HepG2 (cell line): ENCODE results near the gene TSEN34. TPM values are rescaled to one million over a fixed set of nuclear protein-coding genes. Genes with fewer than 3 reads are reported as not detected.

Experiments
- DR1 ChIP-seq: sonication (generic); formaldehyde crosslinking; IDR thresholded peaks from 2 replicates; pipeline ENCODE4 v1.8.0; 2021; ENCODE audit warnings: mild to moderate bottlenecking, missing genetic modification reagents, inconsistent platforms
- FOXC1 ChIP-seq: sonication (generic); formaldehyde crosslinking; IDR thresholded peaks from 2 replicates; pipeline ENCODE4 v1.8.0; 2022; ENCODE audit warnings: mild to moderate bottlenecking, missing genetic modification reagents, borderline replicate concordance
- KMT2B ChIP-seq: IDR thresholded peaks from 2 replicates; pipeline ENCODE4 v1.6.1; 2016; ENCODE audit warnings: missing genetic modification reagents, missing compliant biosample characterization
- MTA3 ChIP-seq: sonication (generic); formaldehyde crosslinking; IDR thresholded peaks from 2 replicates; pipeline ENCODE4 v1.4.0; 2020; ENCODE audit warnings: missing genetic modification reagents
- PHF5A ChIP-seq: IDR thresholded peaks from one replicate; pipeline ENCODE4 v1.6.1; 2018; ENCODE audit warnings: low read depth, missing genetic modification reagents; ENCODE audit not compliant: unreplicated experiment
- TBX3 ChIP-seq: fragments of 450-650 bp; IDR thresholded peaks from 2 replicates; pipeline ENCODE4 v1.6.1; 2017; ENCODE audit warnings: antibody characterized with exemption, mild to moderate bottlenecking, inconsistent platforms, borderline replicate concordance
- ZBTB7B ChIP-seq: sonication (generic); formaldehyde crosslinking; IDR thresholded peaks from 2 replicates; pipeline ENCODE4 v1.4.0; 2020; ENCODE audit warnings: missing genetic modification reagents
- ZFX ChIP-seq: sonication (generic); formaldehyde crosslinking; IDR thresholded peaks from 2 replicates; pipeline ENCODE4 v1.4.0; 2020; ENCODE audit warnings: mild to moderate bottlenecking, low read depth, missing genetic modification reagents, moderate library complexity
- ZNF207 ChIP-seq: fragments of 450-650 bp; IDR thresholded peaks from 2 replicates; pipeline ENCODE4 v1.6.1; 2016; ENCODE audit warnings: antibody characterized with exemption, borderline replicate concordance
- ZNF572 ChIP-seq: sonication (generic); formaldehyde crosslinking; IDR thresholded peaks from 2 replicates; pipeline ENCODE4 v1.5.1; 2020; ENCODE audit warnings: mild to moderate bottlenecking, missing genetic modification reagents
- polyA plus RNA-seq, 8 experiments: library from polyadenylated mRNA; depleted of rRNA in 3 of 8; stranded (reverse) in 7 of 8; unstranded in 1 of 8; fragments of >200 nt; fragmentation: Illumina TruSeq in 4 of 8; extraction: Trizol in 4 of 8; gene quantifications; 2 replicates each; pipeline versions ENCODE4 v1.2.1 to v1.2.3, GENCODE V29; 2011 to 2016; ENCODE audit warnings: low read depth in 4 of 8, missing spikeins in 1 of 8, mixed read lengths in 1 of 8; ENCODE audit not compliant: insufficient read depth in 1 of 8
- total RNA-seq, 5 experiments: library from RNA; depleted of rRNA; stranded (reverse); fragments of >200 nt; fragmentation: Illumina TruSeq; extraction: Trizol; gene quantifications; 2 replicates each; pipeline ENCODE4 v1.2.3, GENCODE V29; 2016; ENCODE audit warnings: low read depth in 1 of 5
- TF ChIP-seq, protein P1 (sequence below): sonication (generic); formaldehyde crosslinking; conservative IDR thresholded peaks from 2 replicates; pipeline ENCODE4 v1.4.0; 2020; ENCODE audit warnings: missing genetic modification reagents
- TF ChIP-seq, protein P2 (sequence below): sonication (generic); formaldehyde crosslinking; IDR thresholded peaks from 2 replicates; pipeline ENCODE4 v1.5.0; 2020; ENCODE audit warnings: mild to moderate bottlenecking, missing genetic modification reagents, borderline replicate concordance
- TF ChIP-seq, protein P3 (sequence below): sonication (generic); formaldehyde crosslinking; IDR thresholded peaks from 2 replicates; pipeline ENCODE4 v1.4.0; 2020; ENCODE audit warnings: missing genetic modification reagents
- TF ChIP-seq, protein P4 (sequence below): sonication (generic); formaldehyde crosslinking; IDR thresholded peaks from 2 replicates; pipeline ENCODE4 v1.4.0; 2020; ENCODE audit warnings: missing genetic modification reagents
- TF ChIP-seq, protein P5 (sequence below): IDR thresholded peaks from 2 replicates; pipeline ENCODE4 v1.6.1; 2016; ENCODE audit warnings: mild to moderate bottlenecking

Gene TSEN34
- total and polyA plus RNA-seq, 2 of the 13 experiments (the other 11 are each of a cell fraction or from before 2014, with no cell fraction given): 55.1 to 65.4 TPM

DNA sequence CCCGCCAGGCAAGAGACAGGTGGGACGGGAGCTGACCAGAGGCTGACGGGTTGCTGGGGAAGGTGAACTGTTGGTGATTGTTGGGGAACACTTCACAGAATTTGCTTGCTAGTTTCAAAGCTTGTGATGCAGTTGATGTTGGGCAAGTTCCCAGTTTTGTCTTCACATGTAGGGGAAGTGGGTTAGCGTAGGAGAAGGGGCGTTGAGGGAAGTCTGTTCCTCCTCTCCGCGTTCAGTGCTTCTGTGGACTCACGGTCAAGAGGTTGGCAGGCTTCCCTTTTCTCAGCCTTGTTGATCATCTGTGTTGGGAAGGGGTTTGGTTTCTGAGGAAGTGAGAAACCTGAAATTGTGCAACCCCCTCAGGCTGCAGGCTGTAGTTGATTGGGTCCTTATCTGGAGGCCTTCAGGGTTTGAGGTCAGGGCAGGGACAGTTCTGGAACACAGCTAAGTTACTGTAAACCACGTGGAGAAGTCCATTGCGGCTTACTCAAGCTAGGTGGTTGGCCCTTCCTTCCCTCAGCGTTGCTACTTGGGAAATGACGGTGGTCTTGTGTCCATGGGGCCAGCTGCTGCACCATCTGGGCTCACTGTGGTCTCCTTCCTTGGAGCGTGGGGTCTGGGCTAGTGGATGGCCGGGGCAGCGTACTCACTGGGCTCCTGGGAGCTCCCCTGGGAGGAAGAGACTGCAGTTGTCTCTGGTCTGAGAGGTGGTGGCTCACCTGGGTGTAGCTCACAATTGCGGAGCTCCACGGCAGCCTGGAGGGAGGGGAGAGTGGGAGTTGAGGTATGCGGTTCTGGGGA, 17.1 kb downstream of the TSEN34 start (continued):
- TF ChIP-seq, protein P1, sequence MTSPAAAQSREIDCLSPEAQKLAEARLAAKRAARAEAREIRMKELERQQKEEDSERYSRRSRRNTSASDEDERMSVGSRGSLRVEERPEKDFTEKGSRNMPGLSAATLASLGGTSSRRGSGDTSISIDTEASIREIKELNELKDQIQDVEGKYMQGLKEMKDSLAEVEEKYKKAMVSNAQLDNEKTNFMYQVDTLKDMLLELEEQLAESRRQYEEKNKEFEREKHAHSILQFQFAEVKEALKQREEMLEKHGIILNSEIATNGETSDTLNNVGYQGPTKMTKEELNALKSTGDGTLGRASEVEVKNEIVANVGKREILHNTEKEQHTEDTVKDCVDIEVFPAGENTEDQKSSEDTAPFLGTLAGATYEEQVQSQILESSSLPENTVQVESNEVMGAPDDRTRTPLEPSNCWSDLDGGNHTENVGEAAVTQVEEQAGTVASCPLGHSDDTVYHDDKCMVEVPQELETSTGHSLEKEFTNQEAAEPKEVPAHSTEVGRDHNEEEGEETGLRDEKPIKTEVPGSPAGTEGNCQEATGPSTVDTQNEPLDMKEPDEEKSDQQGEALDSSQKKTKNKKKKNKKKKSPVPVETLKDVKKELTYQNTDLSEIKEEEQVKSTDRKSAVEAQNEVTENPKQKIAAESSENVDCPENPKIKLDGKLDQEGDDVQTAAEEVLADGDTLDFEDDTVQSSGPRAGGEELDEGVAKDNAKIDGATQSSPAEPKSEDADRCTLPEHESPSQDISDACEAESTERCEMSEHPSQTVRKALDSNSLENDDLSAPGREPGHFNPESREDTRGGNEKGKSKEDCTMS (CRISPR knock-in tag): no peak
- TF ChIP-seq KMT2B (CRISPR knock-in tag) (peak; percentile 25; the same call in 1 of the 2 replicates), FOXC1 (CRISPR knock-in tag) (no peak), ZNF572 (CRISPR knock-in tag) (no peak), MTA3 (CRISPR knock-in tag) (no peak), PHF5A (CRISPR knock-in tag) (no peak), TBX3 (no peak), DR1 (CRISPR knock-in tag) (no peak; the same call in 1 of the 2 replicates), ZNF207 (no peak), ZBTB7B (CRISPR knock-in tag) (no peak), ZFX (CRISPR knock-in tag) (no peak; the same call in 1 of the 2 replicates)
- TF ChIP-seq, protein P2, sequence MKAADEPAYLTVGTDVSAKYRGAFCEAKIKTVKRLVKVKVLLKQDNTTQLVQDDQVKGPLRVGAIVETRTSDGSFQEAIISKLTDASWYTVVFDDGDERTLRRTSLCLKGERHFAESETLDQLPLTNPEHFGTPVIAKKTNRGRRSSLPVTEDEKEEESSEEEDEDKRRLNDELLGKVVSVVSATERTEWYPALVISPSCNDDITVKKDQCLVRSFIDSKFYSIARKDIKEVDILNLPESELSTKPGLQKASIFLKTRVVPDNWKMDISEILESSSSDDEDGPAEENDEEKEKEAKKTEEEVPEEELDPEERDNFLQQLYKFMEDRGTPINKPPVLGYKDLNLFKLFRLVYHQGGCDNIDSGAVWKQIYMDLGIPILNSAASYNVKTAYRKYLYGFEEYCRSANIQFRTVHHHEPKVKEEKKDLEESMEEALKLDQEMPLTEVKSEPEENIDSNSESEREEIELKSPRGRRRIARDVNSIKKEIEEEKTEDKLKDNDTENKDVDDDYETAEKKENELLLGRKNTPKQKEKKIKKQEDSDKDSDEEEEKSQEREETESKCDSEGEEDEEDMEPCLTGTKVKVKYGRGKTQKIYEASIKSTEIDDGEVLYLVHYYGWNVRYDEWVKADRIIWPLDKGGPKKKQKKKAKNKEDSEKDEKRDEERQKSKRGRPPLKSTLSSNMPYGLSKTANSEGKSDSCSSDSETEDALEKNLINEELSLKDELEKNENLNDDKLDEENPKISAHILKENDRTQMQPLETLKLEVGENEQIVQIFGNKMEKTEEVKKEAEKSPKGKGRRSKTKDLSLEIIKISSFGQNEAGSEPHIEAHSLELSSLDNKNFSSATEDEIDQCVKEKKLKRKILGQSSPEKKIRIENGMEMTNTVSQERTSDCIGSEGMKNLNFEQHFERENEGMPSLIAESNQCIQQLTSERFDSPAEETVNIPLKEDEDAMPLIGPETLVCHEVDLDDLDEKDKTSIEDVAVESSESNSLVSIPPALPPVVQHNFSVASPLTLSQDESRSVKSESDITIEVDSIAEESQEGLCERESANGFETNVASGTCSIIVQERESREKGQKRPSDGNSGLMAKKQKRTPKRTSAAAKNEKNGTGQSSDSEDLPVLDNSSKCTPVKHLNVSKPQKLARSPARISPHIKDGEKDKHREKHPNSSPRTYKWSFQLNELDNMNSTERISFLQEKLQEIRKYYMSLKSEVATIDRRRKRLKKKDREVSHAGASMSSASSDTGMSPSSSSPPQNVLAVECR: peak; percentile 39; the same call in 1 of the 2 replicates
- TF ChIP-seq, protein P3, sequence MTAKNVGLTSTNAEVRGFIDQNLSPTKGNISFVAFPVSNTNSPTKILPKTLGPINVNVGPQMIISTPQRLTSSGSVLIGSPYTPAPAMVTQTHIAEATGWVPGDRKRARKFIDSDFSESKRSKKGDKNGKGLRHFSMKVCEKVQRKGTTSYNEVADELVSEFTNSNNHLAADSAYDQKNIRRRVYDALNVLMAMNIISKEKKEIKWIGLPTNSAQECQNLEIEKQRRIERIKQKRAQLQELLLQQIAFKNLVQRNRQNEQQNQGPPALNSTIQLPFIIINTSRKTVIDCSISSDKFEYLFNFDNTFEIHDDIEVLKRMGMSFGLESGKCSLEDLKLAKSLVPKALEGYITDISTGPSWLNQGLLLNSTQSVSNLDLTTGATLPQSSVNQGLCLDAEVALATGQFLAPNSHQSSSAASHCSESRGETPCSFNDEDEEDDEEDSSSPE: no peak
- TF ChIP-seq, protein P4, sequence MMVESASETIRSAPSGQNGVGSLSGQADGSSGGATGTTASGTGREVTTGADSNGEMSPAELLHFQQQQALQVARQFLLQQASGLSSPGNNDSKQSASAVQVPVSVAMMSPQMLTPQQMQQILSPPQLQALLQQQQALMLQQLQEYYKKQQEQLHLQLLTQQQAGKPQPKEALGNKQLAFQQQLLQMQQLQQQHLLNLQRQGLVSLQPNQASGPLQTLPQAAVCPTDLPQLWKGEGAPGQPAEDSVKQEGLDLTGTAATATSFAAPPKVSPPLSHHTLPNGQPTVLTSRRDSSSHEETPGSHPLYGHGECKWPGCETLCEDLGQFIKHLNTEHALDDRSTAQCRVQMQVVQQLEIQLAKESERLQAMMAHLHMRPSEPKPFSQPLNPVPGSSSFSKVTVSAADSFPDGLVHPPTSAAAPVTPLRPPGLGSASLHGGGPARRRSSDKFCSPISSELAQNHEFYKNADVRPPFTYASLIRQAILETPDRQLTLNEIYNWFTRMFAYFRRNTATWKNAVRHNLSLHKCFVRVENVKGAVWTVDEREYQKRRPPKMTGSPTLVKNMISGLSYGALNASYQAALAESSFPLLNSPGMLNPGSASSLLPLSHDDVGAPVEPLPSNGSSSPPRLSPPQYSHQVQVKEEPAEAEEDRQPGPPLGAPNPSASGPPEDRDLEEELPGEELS (CRISPR knock-in tag): no peak
- TF ChIP-seq, protein P5, sequence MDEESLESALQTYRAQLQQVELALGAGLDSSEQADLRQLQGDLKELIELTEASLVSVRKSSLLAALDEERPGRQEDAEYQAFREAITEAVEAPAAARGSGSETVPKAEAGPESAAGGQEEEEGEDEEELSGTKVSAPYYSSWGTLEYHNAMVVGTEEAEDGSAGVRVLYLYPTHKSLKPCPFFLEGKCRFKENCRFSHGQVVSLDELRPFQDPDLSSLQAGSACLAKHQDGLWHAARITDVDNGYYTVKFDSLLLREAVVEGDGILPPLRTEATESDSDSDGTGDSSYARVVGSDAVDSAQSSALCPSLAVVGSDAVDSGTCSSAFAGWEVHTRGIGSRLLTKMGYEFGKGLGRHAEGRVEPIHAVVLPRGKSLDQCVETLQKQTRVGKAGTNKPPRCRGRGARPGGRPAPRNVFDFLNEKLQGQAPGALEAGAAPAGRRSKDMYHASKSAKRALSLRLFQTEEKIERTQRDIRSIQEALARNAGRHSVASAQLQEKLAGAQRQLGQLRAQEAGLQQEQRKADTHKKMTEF (CRISPR knock-in tag): peak; percentile 65
